ENCODE results near the gene H6PD. TPM values are rescaled to one million over a fixed set of nuclear protein-coding genes. Genes with fewer than 3 reads are reported as not detected.

Gene H6PD
- polyA plus RNA-seq, 4 donors: 2.7 to 50.1 (median 14.3) TPM

Other genes starting within 250 kb of the H6PD start
- gene SLC2A7, start 208.4 kb upstream of the H6PD start, polyA plus RNA-seq: under 1 TPM in 2 of 4 donors, not detected in 2; 0.55 to 0.72 TPM
- 100 to 1,000 TPM in 2 of 4 donors, 10 to 100 TPM in 2; 42.5 to 234 (median 116) TPM for gene SLC2A5, start 165.1 kb upstream of the H6PD start, polyA plus RNA-seq
- 10 to 100 TPM in 1 of 4 donors, 1 to 10 TPM in 3; 1.1 to 35.2 (median 1.8) TPM for gene GPR157, start 105.7 kb upstream of the H6PD start, polyA plus RNA-seq
- 10 to 100 TPM; 24.1 to 69.1 (median 32.6) TPM for gene SPSB1, start 58.1 kb downstream of the H6PD start, polyA plus RNA-seq

Measured in small intestine (tissue), 4 donors.